Keratinocyte (primary cell): ENCODE data around the gene NUP210. TPM values are rescaled to one million over a fixed set of nuclear protein-coding genes. Genes with fewer than 3 reads are reported as not detected.

Experiments
- DNase-seq: peaks from one replicate; pipeline ENCODE4 v3.0.0-alpha.2; 2011; ENCODE audit warnings: low read depth, missing footprints, low spot score
- FAIRE-seq: peaks from 2 replicates; lab custom pipeline; 2011; peaks lifted over from hg19 to GRCh38; lab: Jason Lieb, UNC
- H2AFZ ChIP-seq: 2 replicates; pipeline ENCODE4 v1.6.0; 2012; ENCODE audit warnings: low read length, control low read depth, inconsistent platforms; ENCODE audit not compliant: control insufficient read depth
- H3K27ac ChIP-seq: 2 replicates; pipeline ENCODE4 v1.5.1; 2011; ENCODE audit warnings: low read length; ENCODE audit not compliant: control insufficient read depth, insufficient read depth
- H3K27me3 ChIP-seq: 3 replicates; pipeline ENCODE4 v1.6.0; 2011; ENCODE audit warnings: low read length; ENCODE audit not compliant: control insufficient read depth, insufficient read depth; ENCODE audit errors: extremely low read depth
- H3K36me3 ChIP-seq, 2 experiments: 2 replicates in 1 of 2; 3 replicates in 1 of 2; pipeline ENCODE4 v1.5.1; 2011; ENCODE audit warnings: low read length in 2 of 2, mild to moderate bottlenecking in 1 of 2; ENCODE audit not compliant: control insufficient read depth in 2 of 2, insufficient read depth in 2 of 2; ENCODE audit errors: extremely low read depth in 1 of 2
- H3K4me1 ChIP-seq: 3 replicates; pipeline ENCODE4 v1.5.1; 2011; ENCODE audit warnings: low read length; ENCODE audit not compliant: control insufficient read depth, insufficient read depth; ENCODE audit errors: extremely low read depth
- H3K4me2 ChIP-seq: 3 replicates; pipeline ENCODE4 v1.6.0; 2011; ENCODE audit warnings: low read depth, low read length; ENCODE audit not compliant: control insufficient read depth, insufficient read depth; ENCODE audit errors: extremely low read depth
- H3K4me3 ChIP-seq, 3 experiments: fragments of 200-600 bp in 1 of 3; sonication (generic) in 1 of 3; 2 replicates in 2 of 3; 3 replicates in 1 of 3; pipeline ENCODE4 v1.5.1; 2011 to 2016; ENCODE audit warnings: low read length in 3 of 3, mild to moderate bottlenecking in 3 of 3, control low read depth in 2 of 3, inconsistent platforms in 1 of 3, low read depth in 1 of 3, mixed read lengths in 1 of 3, mixed run types in 1 of 3, moderate library complexity in 1 of 3; ENCODE audit not compliant: control insufficient read depth in 2 of 3, insufficient read depth in 2 of 3; ENCODE audit errors: extremely low read depth in 1 of 3
- H3K79me2 ChIP-seq: 2 replicates; pipeline ENCODE4 v1.6.0; 2012; ENCODE audit warnings: low read length; ENCODE audit not compliant: control insufficient read depth, insufficient read depth
- H3K9ac ChIP-seq: 3 replicates; pipeline ENCODE4 v1.6.0; 2011; ENCODE audit warnings: low read length; ENCODE audit not compliant: control insufficient read depth, insufficient read depth; ENCODE audit errors: extremely low read depth
- H3K9me1 ChIP-seq: 3 replicates; pipeline ENCODE4 v1.6.0; 2011; ENCODE audit warnings: low read length; ENCODE audit not compliant: control insufficient read depth, insufficient read depth; ENCODE audit errors: extremely low read depth
- H3K9me3 ChIP-seq: 2 replicates; pipeline ENCODE4 v1.5.1; 2012; ENCODE audit warnings: low read depth, low read length; ENCODE audit not compliant: control insufficient read depth
- H4K20me1 ChIP-seq: 3 replicates; pipeline ENCODE4 v1.6.0; 2011; ENCODE audit warnings: low read length; ENCODE audit not compliant: control insufficient read depth, insufficient read depth; ENCODE audit errors: extremely low read depth
- EZH2 ChIP-seq: IDR thresholded peaks from one replicate; pipeline ENCODE4 v1.6.1; 2012; ENCODE audit warnings: inconsistent platforms, mild to moderate bottlenecking, low read length, moderate library complexity
- dilution Hi-C: fragments of 300-500 bp; cut with MboI; formaldehyde crosslinking; loops from one replicate; pipeline ENCODE4 v1.7.0; 2020; ENCODE audit warnings: low sequenced_read_pairs; ENCODE audit not compliant: extremely low pct_ligation_motif_present
- polyA plus RNA-seq, 5 experiments: library from polyadenylated mRNA; depleted of rRNA in 3 of 5; stranded (reverse) in 3 of 5; stranded (forward) in 1 of 5; unstranded in 1 of 5; fragments of >200 nt; gene quantifications; 1 replicate in 1 of 5; 2 replicates in 3 of 5; 3 replicates in 1 of 5; pipeline versions ENCODE4 v1.2.1 to v1.2.3, GENCODE V29; 2011 to 2012; ENCODE audit warnings: missing spikeins in 2 of 5, low read depth in 1 of 5, low replicate concordance in 1 of 5
- TF ChIP-seq, protein P1 (sequence below), 3 experiments: IDR thresholded peaks in 1 of 3; conservative IDR thresholded peaks in 1 of 3; optimal IDR thresholded peaks in 1 of 3; 2 replicates in 2 of 3; 3 replicates in 1 of 3; pipeline versions ENCODE3 to v1.5.1; 2011; ENCODE audit warnings: low read length in 3 of 3, mild to moderate bottlenecking in 3 of 3, moderate library complexity in 2 of 3, control low read depth in 1 of 3, inconsistent platforms in 1 of 3; ENCODE audit not compliant: insufficient read depth in 2 of 3; ENCODE audit errors: extremely low read depth in 1 of 3

The NUP210 gene
- polyA plus RNA-seq, 1 donor (not counting 4 experiments of a cell fraction or from before 2014, with no cell fraction given): 0.01 TPM

DNA sequence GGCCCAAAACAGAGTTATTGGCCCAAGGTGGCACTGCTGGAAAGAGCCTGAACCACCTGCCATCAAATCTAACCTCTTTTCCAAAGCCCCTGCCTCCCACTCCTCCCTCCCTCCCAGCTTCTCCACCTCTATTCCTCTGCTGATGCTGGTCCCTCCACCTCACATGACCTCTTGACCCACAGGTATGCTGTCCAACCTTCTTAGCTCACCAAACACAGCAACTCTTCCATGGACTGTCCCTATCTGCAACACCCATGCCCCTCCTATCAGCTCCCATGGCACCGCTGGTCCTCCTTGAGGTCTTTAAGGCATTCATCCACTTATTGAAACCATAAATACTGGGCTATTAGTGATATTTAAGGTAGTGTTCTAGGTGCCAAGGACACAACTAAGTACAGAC lies 12.6 kb downstream of the NUP210 start:
- no peak for DNase-seq
- no peaks in the 10 kb centered on the region for H3K9me1 ChIP-seq
- dilution Hi-C loops: no loop called here
- H3K4me3 ChIP-seq: no peak overlapping the region
- H3K27me3 ChIP-seq: peaks cover 3% of the 10 kb centered on the region
- no peaks in the 10 kb centered on the region for H3K79me2 ChIP-seq
- no peak for FAIRE-seq
- no peaks in the 10 kb centered on the region for H3K36me3 ChIP-seq
- H3K27ac ChIP-seq: no peak overlapping the region
- no peaks in the 10 kb centered on the region for H3K4me1 ChIP-seq
- peaks cover 10% of the 10 kb centered on the region for H3K9me3 ChIP-seq
- no peak overlapping the region for H2AFZ ChIP-seq
- H3K4me2 ChIP-seq: no peak overlapping the region
- no peak for TF ChIP-seq EZH2
- TF ChIP-seq, protein P1, sequence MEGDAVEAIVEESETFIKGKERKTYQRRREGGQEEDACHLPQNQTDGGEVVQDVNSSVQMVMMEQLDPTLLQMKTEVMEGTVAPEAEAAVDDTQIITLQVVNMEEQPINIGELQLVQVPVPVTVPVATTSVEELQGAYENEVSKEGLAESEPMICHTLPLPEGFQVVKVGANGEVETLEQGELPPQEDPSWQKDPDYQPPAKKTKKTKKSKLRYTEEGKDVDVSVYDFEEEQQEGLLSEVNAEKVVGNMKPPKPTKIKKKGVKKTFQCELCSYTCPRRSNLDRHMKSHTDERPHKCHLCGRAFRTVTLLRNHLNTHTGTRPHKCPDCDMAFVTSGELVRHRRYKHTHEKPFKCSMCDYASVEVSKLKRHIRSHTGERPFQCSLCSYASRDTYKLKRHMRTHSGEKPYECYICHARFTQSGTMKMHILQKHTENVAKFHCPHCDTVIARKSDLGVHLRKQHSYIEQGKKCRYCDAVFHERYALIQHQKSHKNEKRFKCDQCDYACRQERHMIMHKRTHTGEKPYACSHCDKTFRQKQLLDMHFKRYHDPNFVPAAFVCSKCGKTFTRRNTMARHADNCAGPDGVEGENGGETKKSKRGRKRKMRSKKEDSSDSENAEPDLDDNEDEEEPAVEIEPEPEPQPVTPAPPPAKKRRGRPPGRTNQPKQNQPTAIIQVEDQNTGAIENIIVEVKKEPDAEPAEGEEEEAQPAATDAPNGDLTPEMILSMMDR (optimal IDR thresholded peaks at IDR 0.05 in 1 of 3, IDR thresholded peaks at IDR 0.05 in 1 of 3, conservative IDR thresholded peaks at IDR 0.05 in 1 of 3; ENCODE audit: extremely low read depth in 1 of 3, insufficient read depth in 2 of 3, low read length in 3 of 3): no peak
- H3K9ac ChIP-seq: no peak overlapping the region
- H4K20me1 ChIP-seq: no peaks in the 10 kb centered on the region

DNA sequence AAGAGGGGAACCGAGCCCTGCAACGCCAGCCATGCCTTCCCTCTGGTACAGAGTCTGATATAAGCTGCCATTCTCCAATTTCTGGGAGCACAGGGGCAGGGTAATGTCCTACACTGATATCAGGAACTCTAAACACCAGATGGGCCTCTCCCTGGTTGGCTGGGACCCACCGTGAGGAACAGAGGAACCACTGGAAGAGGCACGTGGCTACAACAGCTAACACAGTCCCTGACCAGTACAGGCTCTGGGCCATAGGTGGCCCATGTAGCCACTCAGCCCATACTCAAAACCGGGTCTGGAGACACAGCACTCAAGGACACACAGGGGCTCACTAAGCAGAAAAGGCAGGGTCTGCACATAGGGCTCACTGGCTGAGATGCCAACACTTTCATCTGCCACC lies 13.9 kb downstream of the NUP210 start:
- Histone ChIP-seq H3K4me1 (no peaks in the 10 kb centered on the region), H2AFZ (no peak overlapping the region), H3K9me1 (no peaks in the 10 kb centered on the region), H3K36me3 (no peaks in the 10 kb centered on the region), H3K27ac (no peak overlapping the region), H4K20me1 (no peaks in the 10 kb centered on the region), H3K4me3 (no peak overlapping the region), H3K79me2 (no peaks in the 10 kb centered on the region), H3K9me3 (peaks cover 10% of the 10 kb centered on the region), H3K27me3 (peaks cover 3% of the 10 kb centered on the region), H3K9ac (no peak overlapping the region), H3K4me2 (no peak overlapping the region)
- no peak for DNase-seq
- TF ChIP-seq EZH2: no peak
- TF ChIP-seq, protein P1 (optimal IDR thresholded peaks at IDR 0.05 in 1 of 3, IDR thresholded peaks at IDR 0.05 in 1 of 3, conservative IDR thresholded peaks at IDR 0.05 in 1 of 3; ENCODE audit: extremely low read depth in 1 of 3, insufficient read depth in 2 of 3, low read length in 3 of 3): no peak
- dilution Hi-C loops: no loop called here
- no peak for FAIRE-seq
